Right renal pelvis (tissue), 4 donors: ENCODE measurements around the gene SLC4A9. TPM values are rescaled to one million over a fixed set of nuclear protein-coding genes. Genes with fewer than 3 reads are reported as not detected.
A peak's percentile ranks its signal among the peaks of the same experiment; 100 is the strongest.

Experiments
- DNase-seq, 4 donors: peaks; one replicate each; pipeline ENCODE4 v3.0.0-alpha.2; 2013; ENCODE audit warnings: low read depth in 4 of 4, low spot score in 3 of 4, missing footprints in 1 of 4
- polyA plus RNA-seq, 4 donors: library from polyadenylated mRNA; unstranded; fragments of 120-200 nt; gene quantifications; one replicate each; pipeline ENCODE4 v1.2.1, GENCODE V29; 2013; ENCODE audit not compliant: insufficient read length in 4 of 4

The SLC4A9 gene
- polyA plus RNA-seq, 4 donors: 17.6 to 36.2 (median 19.8) TPM

GRCh38 chr5:140358738-140359310, 1.2 kb upstream of the SLC4A9 start:
- DNase-seq: no peak

DNA sequence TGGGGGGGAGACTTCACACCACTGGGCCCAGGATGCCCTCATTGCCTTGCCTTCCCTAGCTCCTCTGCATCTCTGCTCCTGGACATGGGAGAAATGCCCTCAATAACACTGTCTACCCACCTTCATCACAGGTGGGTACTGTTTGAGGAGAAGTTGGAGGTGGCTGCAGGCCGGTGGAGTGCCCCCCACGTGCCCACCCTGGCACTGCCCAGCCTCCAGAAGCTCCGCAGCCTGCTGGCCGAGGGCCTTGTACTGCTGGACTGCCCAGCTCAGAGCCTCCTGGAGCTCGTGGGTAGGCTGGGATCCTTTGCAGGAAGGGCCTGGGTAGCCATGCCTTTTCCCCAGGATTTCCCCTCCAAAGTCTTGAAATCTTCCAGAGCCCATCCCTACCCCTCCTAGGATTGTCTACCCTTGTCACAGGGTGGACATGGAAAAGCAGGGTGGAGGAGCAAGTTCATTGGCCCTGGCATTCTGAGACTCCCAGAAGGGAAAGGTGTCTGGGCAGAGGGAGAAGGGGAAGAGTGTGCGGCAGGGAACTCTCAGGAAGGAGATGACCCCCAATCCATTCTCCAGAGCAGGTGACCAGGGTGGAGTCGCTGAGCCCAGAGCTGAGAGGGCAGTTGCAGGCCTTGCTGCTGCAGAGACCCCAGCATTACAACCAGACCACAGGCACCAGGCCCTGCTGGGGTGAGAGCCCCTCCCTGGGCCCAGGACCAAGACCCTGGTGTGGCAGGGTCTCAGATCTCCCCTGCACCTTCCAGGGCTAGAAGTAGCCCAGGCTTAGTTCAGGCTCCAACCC, 886 bp downstream of the SLC4A9 start:
- no peak for DNase-seq

GRCh38 chr5:140361901-140362300, 1.9 kb downstream of the SLC4A9 start:
- DNase-seq: no peak

GRCh38 chr5:140362311-140362710, 2.3 kb downstream of the SLC4A9 start:
- DNase-seq: no peak

DNA sequence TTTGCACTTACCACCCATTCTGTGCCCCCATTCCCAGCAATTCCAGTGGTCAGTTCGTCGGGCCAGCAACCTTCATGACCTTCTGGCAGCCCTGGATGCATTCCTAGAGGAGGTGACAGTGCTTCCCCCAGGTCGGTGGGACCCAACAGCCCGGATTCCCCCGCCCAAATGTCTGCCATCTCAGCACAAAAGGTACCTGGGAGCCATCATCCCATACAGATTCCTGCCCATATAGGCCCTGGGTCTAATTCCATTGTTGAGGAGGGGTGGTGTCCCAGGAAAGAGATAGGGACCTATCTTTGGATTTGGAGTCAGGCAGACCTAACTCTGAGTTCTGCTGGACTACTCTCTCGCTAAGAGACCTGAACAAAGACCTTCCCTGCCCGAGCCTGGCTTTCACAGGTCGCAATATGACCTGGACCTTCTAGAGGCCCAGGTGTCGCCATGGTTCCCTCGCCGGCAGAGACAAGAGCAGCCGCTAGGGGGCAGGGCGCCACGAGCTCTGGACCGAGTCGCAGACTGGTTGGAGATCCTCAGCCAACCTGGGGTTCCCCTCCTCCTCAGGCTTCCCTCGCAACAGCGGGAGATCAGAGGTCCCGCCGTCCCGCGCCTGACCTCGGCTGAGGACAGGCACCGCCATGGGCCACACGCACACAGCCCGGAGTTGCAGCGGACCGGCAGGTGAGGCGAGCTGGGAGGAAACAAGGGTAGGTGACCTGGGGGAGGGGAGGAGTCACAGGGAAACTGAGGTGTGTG, 3.1 kb downstream of the SLC4A9 start:
- peak in 3 of 4 donors; percentile 41 to 61 (median 48) for DNase-seq

DNA sequence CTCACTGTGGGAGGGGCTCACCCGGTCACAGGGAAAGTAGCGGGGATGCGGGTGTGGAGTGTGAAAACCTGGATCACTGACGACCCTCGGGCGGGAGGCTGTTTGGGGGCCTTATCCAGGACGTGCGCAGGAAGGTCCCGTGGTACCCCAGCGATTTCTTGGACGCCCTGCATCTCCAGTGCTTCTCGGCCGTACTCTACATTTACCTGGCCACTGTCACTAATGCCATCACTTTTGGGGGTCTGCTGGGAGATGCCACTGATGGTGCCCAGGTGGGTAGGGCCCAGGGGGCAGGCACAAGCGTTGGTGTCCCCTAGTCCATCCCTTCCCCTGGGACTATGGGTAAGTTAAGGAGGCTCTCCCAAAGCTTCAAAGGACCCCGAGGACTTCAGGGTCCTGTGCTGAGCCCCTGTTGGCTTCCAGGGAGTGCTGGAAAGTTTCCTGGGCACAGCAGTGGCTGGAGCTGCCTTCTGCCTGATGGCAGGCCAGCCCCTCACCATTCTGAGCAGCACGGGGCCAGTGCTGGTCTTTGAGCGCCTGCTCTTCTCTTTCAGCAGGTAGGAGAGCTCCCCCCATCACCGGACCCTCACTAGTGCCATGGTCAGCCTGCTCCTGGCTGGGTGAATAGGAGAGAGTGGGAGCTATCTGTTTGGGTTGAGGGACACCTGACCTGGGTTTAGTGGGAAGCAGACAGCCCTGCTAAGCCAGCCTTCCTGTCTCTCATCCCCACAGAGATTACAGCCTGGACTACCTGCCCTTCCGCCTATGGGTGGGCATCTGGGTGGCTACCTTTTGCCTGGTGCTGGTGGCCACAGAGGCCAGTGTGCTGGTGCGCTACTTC, 3.9 kb downstream of the SLC4A9 start:
- no peak for DNase-seq

GRCh38 chr5:140364472-140364765, 4.4 kb downstream of the SLC4A9 start:
- DNase-seq: no peak

GRCh38 chr5:140365282-140365681, 5.3 kb downstream of the SLC4A9 start:
- no peak for DNase-seq

- no peak for DNase-seq
These were observed 5.9 kb downstream of the SLC4A9 start for GRCh38 chr5:140365941-140366340.

GRCh38 chr5:140366589-140367255, 6.7 kb downstream of the SLC4A9 start:
- DNase-seq: no peak

GRCh38 chr5:140367256-140368013, 7.4 kb downstream of the SLC4A9 start:
- no peak for DNase-seq

DNA sequence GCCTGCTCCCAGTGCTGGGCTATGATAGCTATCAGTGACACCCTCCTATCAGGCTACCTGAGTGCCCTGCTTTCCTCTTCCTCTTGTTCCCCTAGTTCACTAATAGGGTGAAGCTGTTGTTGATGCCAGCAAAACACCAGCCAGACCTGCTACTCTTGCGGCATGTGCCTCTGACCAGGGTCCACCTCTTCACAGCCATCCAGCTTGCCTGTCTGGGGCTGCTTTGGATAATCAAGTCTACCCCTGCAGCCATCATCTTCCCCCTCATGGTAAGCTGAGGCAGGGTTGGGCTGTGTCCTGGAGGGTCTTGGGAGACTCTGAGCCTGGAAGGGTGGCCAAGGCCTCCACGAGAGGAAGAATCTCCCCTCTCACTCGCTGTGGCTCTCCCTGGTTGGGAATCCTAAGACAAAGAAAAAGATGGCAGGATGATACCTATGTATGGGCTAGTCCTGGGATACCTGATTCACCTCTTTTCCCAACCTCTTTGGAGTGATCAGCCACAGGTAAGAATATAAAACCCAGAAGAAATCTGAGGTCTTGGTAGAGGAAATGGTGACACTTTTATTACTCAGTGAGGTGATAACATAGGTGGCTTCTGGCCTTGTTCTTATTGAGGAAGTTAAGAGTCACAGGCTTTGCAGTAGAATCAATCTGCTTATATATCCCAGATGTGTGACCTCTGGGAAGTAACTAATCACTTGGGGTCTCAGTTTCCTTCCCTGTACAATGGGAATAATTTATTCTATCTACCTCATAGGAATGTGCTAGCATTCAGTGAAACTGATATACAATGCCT, 11.6 kb downstream of the SLC4A9 start:
- no peak for DNase-seq

GRCh38 chr5:140372971-140373487, 13.0 kb downstream of the SLC4A9 start:
- DNase-seq: peak in 3 of 4 donors; percentile 42 to 54 (median 44)

DNA sequence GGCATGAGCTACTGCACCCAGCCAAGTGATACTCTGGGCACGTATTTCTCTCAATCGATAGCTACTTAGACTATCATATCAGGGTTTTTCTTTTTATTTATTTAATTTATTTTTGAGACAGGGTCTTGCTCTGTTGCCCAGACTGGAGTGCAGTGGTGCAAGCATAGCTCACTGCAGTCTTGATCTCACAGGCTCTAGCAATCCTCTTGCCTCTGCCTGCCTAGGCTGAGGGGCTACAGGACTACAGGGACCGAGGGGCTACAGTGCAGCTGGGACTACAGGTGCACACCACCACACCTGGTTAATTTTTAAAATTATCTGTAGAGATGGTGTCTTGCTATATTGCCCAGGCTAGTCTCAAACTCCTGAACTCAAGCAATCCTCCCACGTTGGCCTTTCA, 21.4 kb downstream of the SLC4A9 start:
- no peak for DNase-seq

DNA sequence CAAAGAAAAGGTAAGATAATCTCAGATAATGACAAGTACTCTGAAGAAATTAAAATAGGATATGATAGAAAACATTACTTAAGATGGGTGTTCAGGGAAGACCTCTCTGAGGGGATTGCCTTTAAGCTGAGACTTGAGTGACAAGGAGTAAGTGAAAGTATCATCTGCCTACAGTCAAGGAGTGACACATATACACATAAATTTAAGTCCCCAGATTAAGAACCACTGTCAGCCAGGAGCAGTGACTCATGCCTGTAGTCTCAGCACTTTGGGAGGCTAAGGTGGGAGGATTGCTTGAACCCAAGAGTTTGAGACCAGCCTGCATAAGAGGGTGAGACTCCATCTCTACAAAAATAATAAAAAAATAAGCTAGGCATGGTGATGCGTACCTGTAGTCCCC, 22.0 kb downstream of the SLC4A9 start:
- no peak for DNase-seq

- no peak for DNase-seq
These were observed 22.9 kb downstream of the SLC4A9 start for GRCh38 chr5:140382866-140383265.

DNA sequence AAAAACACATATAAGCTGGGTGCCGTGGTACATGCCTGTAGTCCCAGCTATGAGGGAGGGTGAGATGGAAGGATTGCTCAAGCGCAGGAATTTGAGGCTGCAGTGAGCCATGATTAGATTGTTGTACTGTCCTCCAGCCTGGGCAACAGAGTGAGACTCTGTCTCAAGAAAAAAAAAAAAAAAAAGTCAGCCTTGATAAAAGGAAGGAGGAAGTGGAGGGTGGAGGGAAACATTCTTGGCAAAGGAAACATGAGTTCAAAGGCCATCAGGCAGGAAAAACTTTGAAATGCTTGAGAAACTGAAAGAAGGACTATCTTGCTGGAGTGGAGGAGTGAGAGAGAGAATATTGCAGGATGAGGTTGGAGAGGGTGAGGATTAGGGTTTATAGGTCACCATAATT, 23.3 kb downstream of the SLC4A9 start:
- DNase-seq: no peak

- no peak for DNase-seq
These were observed 28.1 kb downstream of the SLC4A9 start for GRCh38 chr5:140388052-140388451.

DNA sequence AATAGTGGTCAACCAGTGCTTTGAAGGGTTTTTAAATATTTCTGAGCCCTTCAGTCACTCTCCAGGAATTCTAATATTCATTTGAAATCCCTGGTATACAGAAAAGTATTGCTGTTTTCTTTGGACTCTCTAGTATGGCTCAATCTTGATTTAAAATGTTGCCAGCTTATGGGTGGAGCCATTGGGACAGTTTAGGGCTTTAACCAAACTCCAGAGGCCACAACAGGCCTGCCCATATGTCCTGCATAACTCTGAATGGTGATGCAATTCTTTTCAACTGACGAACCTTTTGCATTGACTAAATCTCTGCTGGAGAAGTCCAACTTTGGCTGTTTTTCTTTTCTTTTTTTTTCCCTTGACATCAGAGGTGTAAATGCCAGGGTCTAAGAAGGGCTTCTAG, 31.3 kb downstream of the SLC4A9 start:
- no peak for DNase-seq
